Stimulated activated CD8-positive, alpha-beta memory T cell treated with anti-CD3 and anti-CD28 coated beads, Interleukin-15, amount 100 ng/mL, for 48 hours (primary cell): ENCODE data around the gene ESCO1.

Source experiments
- DNase-seq, 2 donors: peaks; one replicate each; pipeline ENCODE4 v3.0.0-alpha.2; 2020; ENCODE audit warnings: low read depth in 2 of 2

Gene ESCO1

GRCh38 chr18:21490748-21491147, 109.8 kb downstream of the ESCO1 start:
- no peak for DNase-seq

- no peak for DNase-seq
Observed at GRCh38 chr18:21489919-21490495, 110.5 kb downstream of the ESCO1 start.

GRCh38 chr18:21489119-21489750, 111.3 kb downstream of the ESCO1 start:
- DNase-seq = no peak

GRCh38 chr18:21486905-21487437, 113.5 kb downstream of the ESCO1 start:
- no peak for DNase-seq

GRCh38 chr18:21484851-21485636, 115.5 kb downstream of the ESCO1 start:
- DNase-seq = no peak

- no peak for DNase-seq
Observed at GRCh38 chr18:21483051-21483450, 117.5 kb downstream of the ESCO1 start.

GRCh38 chr18:21481739-21482138, 118.8 kb downstream of the ESCO1 start:
- no peak for DNase-seq

- no peak for DNase-seq
Observed at GRCh38 chr18:21479721-21480120, 120.8 kb downstream of the ESCO1 start.
